Measurements from ENCODE around the gene ZDHHC12. TPM values are rescaled to one million over a fixed set of nuclear protein-coding genes. Genes with fewer than 3 reads are reported as not detected.

Gene ZDHHC12
- total and polyA plus RNA-seq, 10 of the 15 experiments (the other 5 are each of a cell fraction or from before 2014, with no cell fraction given) = 0.95 to 146 (median 49.9) TPM

- no peak for TF ChIP-seq SKIL (IDR thresholded peaks at IDR 0.05; ENCODE audit: low read depth, poor library complexity, severe bottlenecking)
- no peak for TF ChIP-seq USF2 (IDR thresholded peaks at IDR 0.05; ENCODE audit: borderline replicate concordance, low read depth, low read length)
- peak; percentile 24; the same call in 1 of the 2 replicates for TF ChIP-seq SMC3 (IDR thresholded peaks at IDR 0.05; ENCODE audit: borderline replicate concordance, low read length)
- TF ChIP-seq ZNF207 (IDR thresholded peaks at IDR 0.05; ENCODE audit: borderline replicate concordance) = peak; percentile 98
- TF ChIP-seq MAX (IDR thresholded peaks at IDR 0.05; ENCODE audit: low read depth, low read length) = peak; percentile 71; the same call in 1 of the 2 replicates
- no peak for TF ChIP-seq PAX8 (IDR thresholded peaks at IDR 0.05)
- TF ChIP-seq EED (IDR thresholded peaks at IDR 0.05; ENCODE audit: low read depth) = peak; percentile 32; the same call in 1 of the 2 replicates
- TF ChIP-seq, protein P1, sequence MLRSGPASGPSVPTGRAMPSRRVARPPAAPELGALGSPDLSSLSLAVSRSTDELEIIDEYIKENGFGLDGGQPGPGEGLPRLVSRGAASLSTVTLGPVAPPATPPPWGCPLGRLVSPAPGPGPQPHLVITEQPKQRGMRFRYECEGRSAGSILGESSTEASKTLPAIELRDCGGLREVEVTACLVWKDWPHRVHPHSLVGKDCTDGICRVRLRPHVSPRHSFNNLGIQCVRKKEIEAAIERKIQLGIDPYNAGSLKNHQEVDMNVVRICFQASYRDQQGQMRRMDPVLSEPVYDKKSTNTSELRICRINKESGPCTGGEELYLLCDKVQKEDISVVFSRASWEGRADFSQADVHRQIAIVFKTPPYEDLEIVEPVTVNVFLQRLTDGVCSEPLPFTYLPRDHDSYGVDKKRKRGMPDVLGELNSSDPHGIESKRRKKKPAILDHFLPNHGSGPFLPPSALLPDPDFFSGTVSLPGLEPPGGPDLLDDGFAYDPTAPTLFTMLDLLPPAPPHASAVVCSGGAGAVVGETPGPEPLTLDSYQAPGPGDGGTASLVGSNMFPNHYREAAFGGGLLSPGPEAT (IDR thresholded peaks at IDR 0.05; ENCODE audit: low read depth) = peak; percentile 74; the same call in 1 of the 2 replicates
- peak; percentile 88 for TF ChIP-seq SP1 (IDR thresholded peaks at IDR 0.05; ENCODE audit: low read depth, low read length)
- TF ChIP-seq MTA2 (IDR thresholded peaks at IDR 0.05; ENCODE audit: low read depth) = no peak
- TF ChIP-seq RAD21 (IDR thresholded peaks at IDR 0.05; ENCODE audit: insufficient read depth, low read depth, low read length) = peak; percentile 10; the same call in 1 of the 2 replicates
- TF ChIP-seq HCFC1 (IDR thresholded peaks at IDR 0.05; ENCODE audit: low read length) = peak; percentile 81
- 0 out of 2 replicates have a peak, but pooled peaks have one; percentile 28 for TF ChIP-seq NBN (IDR thresholded peaks at IDR 0.05)
- TF ChIP-seq CHD4 (IDR thresholded peaks at IDR 0.05) = no peak
- peak; percentile 89 for TF ChIP-seq KLF5 (IDR thresholded peaks at IDR 0.05; ENCODE audit: partially characterized antibody)
- TF ChIP-seq E2F4 (IDR thresholded peaks at IDR 0.05; ENCODE audit: low read depth, low read length) = no peak
- TF ChIP-seq HDAC6 (IDR thresholded peaks at IDR 0.05; ENCODE audit: unreplicated experiment) = no peak
- TF ChIP-seq BRCA1 (IDR thresholded peaks at IDR 0.05; ENCODE audit: low read depth, low read length) = no peak
- no peak for TF ChIP-seq TARDBP (IDR thresholded peaks at IDR 0.05; ENCODE audit: borderline replicate concordance)
- TF ChIP-seq YY1 (IDR thresholded peaks at IDR 0.05; ENCODE audit: low read depth, low read length) = peak; percentile 87
- peak; percentile 94 for TF ChIP-seq CREB1 (IDR thresholded peaks at IDR 0.05; ENCODE audit: low read depth)
Observed at GRCh38 chr9:128771745-128772519, 48.0 kb upstream of the ZDHHC12 start, which contains the start of gene ZER1 (continued).
